ENCODE results near the gene ZC3H7A. TPM values are rescaled to one million over a fixed set of nuclear protein-coding genes. Genes with fewer than 3 reads are reported as not detected.

Gene ZC3H7A
- total RNA-seq, 1 experiment from 2014 or later = 65.0 TPM

DNA sequence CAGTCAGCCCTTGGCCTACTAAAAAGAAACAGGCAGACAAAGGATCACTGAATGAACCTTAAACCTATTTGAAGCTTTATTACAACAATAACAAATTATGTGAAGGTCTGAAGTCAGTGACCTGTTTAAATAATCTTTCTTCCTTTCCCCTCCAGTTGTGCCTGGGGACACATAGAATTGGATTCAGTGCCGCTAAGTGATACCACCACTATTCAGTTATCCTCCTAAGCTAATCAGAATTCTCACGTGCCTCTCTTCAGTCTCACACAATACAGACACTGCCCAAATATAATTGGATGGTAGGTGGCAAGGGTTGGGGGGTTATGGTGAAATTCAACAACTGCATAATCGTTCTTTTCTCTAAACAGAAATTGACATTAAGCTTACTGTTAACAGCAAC, 65.8 kb downstream of the ZC3H7A start:
- CTCF ChIA-PET = no interaction called here
- POLR2A ChIA-PET (ENCODE audit: low non-redundant PET) = no interaction called here
- no peaks in the 10 kb centered on the region for H3K27me3 ChIP-seq (replicated peaks; ENCODE audit: insufficient read depth, low read depth, low read length, poor library complexity)
- H3K27ac ChIP-seq (ENCODE audit: low read depth, low read length, poor library complexity, severe bottlenecking) = no peak overlapping the region
- no TSS peak for BruUV-seq (replicated peaks)
- DNase-seq (ENCODE audit: low spot score) = no peak
- no peak for TF ChIP-seq EZH2 (IDR thresholded peaks at IDR 0.05; ENCODE audit: borderline replicate concordance, low read depth, low read length, poor library complexity, severe bottlenecking)
- TF ChIP-seq CTCF (conservative IDR thresholded peaks at IDR 0.05; ENCODE audit: low read depth, low read length) = no peak
- intact Hi-C loops (cut with micrococcal nuclease; ENCODE audit: unreplicated experiment) = no loop called here
- H3K9me3 ChIP-seq (ENCODE audit: low read depth, low read length, poor library complexity, severe bottlenecking) = no peaks in the 10 kb centered on the region
- no peaks in the 10 kb centered on the region for H3K4me1 ChIP-seq (ENCODE audit: insufficient read depth, low read length, poor library complexity, severe bottlenecking)
- peaks cover 59% of the 10 kb centered on the region for H3K36me3 ChIP-seq (ENCODE audit: insufficient read depth, low read length, poor library complexity, severe bottlenecking)
- no peak overlapping the region for H3K4me3 ChIP-seq (ENCODE audit: low read depth, low read length, poor library complexity, severe bottlenecking)

GRCh38 chr16:11729787-11730186, 67.3 kb downstream of the ZC3H7A start:
- CTCF ChIA-PET = no interaction called here

GRCh38 chr16:11727796-11728543, 69.1 kb downstream of the ZC3H7A start:
- no peak for TF ChIP-seq CTCF (conservative IDR thresholded peaks at IDR 0.05; ENCODE audit: low read depth, low read length)
- TF ChIP-seq EZH2 (IDR thresholded peaks at IDR 0.05; ENCODE audit: borderline replicate concordance, low read depth, low read length, poor library complexity, severe bottlenecking) = no peak

More at GRCh38 chr16:11729787-11730186, 67.3 kb downstream of the ZC3H7A start:
- TF ChIP-seq CTCF (conservative IDR thresholded peaks at IDR 0.05; ENCODE audit: low read depth, low read length) (no peak), EZH2 (IDR thresholded peaks at IDR 0.05; ENCODE audit: borderline replicate concordance, low read depth, low read length, poor library complexity, severe bottlenecking) (no peak)
- Histone ChIP-seq H3K4me1 (ENCODE audit: insufficient read depth, low read length, poor library complexity, severe bottlenecking) (no peaks in the 10 kb centered on the region), H3K4me3 (ENCODE audit: low read depth, low read length, poor library complexity, severe bottlenecking) (no peak overlapping the region), H3K27ac (ENCODE audit: low read depth, low read length, poor library complexity, severe bottlenecking) (no peak overlapping the region), H3K9me3 (ENCODE audit: low read depth, low read length, poor library complexity, severe bottlenecking) (no peaks in the 10 kb centered on the region), H3K36me3 (ENCODE audit: insufficient read depth, low read length, poor library complexity, severe bottlenecking) (peaks cover 58% of the 10 kb centered on the region), H3K27me3 (replicated peaks; ENCODE audit: insufficient read depth, low read depth, low read length, poor library complexity) (no peaks in the 10 kb centered on the region)
- no peak for DNase-seq (ENCODE audit: low spot score)
- BruUV-seq (replicated peaks) = no TSS peak
- intact Hi-C loops (cut with micrococcal nuclease; ENCODE audit: unreplicated experiment) = no loop called here
- POLR2A ChIA-PET (ENCODE audit: low non-redundant PET) = no interaction called here

More at GRCh38 chr16:11727796-11728543, 69.1 kb downstream of the ZC3H7A start:
- ChIA-PET POLR2A (ENCODE audit: low non-redundant PET) (no interaction called here), CTCF (no interaction called here)
- no peak for DNase-seq (ENCODE audit: low spot score)
- no peaks in the 10 kb centered on the region for H3K9me3 ChIP-seq (ENCODE audit: low read depth, low read length, poor library complexity, severe bottlenecking)
- no peaks in the 10 kb centered on the region for H3K4me1 ChIP-seq (ENCODE audit: insufficient read depth, low read length, poor library complexity, severe bottlenecking)
- H3K36me3 ChIP-seq (ENCODE audit: insufficient read depth, low read length, poor library complexity, severe bottlenecking) = peaks cover 42% of the 10 kb centered on the region
- no peak overlapping the region for H3K4me3 ChIP-seq (ENCODE audit: low read depth, low read length, poor library complexity, severe bottlenecking)
- no TSS peak for BruUV-seq (replicated peaks)
- no peak overlapping the region for H3K27ac ChIP-seq (ENCODE audit: low read depth, low read length, poor library complexity, severe bottlenecking)
- intact Hi-C loops (cut with micrococcal nuclease; ENCODE audit: unreplicated experiment) = no loop called here
- H3K27me3 ChIP-seq (replicated peaks; ENCODE audit: insufficient read depth, low read depth, low read length, poor library complexity) = no peaks in the 10 kb centered on the region
